Fibroblast of skin of right quadriceps (primary cell): ENCODE results near the gene AOPEP.

Experiments
- DNase-seq: peaks from one replicate; pipeline ENCODE4 v3.0.0-alpha.2; 2013

Gene AOPEP

GRCh38 chr9:94853887-94854286, 127.4 kb downstream of the AOPEP start:
- no peak for DNase-seq

GRCh38 chr9:94855903-94856302, 129.4 kb downstream of the AOPEP start:
- DNase-seq, result no peak

- no peak for DNase-seq
These were observed 131.3 kb downstream of the AOPEP start for GRCh38 chr9:94857791-94858190.

- DNase-seq, result no peak
These were observed 132.7 kb downstream of the AOPEP start for GRCh38 chr9:94859226-94859625.

GRCh38 chr9:94859891-94860290, 133.4 kb downstream of the AOPEP start:
- DNase-seq, result no peak

- peak; percentile 82 for DNase-seq
These were observed 134.4 kb downstream of the AOPEP start for GRCh38 chr9:94860678-94861588.

GRCh38 chr9:94861589-94862272, 135.2 kb downstream of the AOPEP start:
- DNase-seq, result peak; percentile 57

- DNase-seq, result no peak
These were observed 137.7 kb downstream of the AOPEP start for GRCh38 chr9:94864196-94864595.

GRCh38 chr9:94864862-94865509, 138.5 kb downstream of the AOPEP start:
- no peak for DNase-seq

- peak; percentile 66 for DNase-seq
These were observed 139.3 kb downstream of the AOPEP start for GRCh38 chr9:94865582-94866452.

GRCh38 chr9:94866770-94867169, 140.3 kb downstream of the AOPEP start:
- DNase-seq, result no peak

- DNase-seq, result peak; percentile 44
These were observed 140.9 kb downstream of the AOPEP start for GRCh38 chr9:94867281-94867841.

- peak; percentile 93 for DNase-seq
These were observed 141.4 kb downstream of the AOPEP start for GRCh38 chr9:94867842-94868312.

- DNase-seq, result no peak
These were observed 142.0 kb downstream of the AOPEP start for GRCh38 chr9:94868464-94868863.

- no peak for DNase-seq
These were observed 142.9 kb downstream of the AOPEP start for GRCh38 chr9:94869415-94869843.

GRCh38 chr9:94870465-94870792, 143.9 kb downstream of the AOPEP start:
- no peak for DNase-seq

GRCh38 chr9:94870793-94871558, 144.5 kb downstream of the AOPEP start:
- peak; percentile 73 for DNase-seq

GRCh38 chr9:94872083-94872833, 145.8 kb downstream of the AOPEP start:
- no peak for DNase-seq

GRCh38 chr9:94872891-94873511, 146.5 kb downstream of the AOPEP start:
- DNase-seq, result no peak

GRCh38 chr9:94874316-94874715, 147.8 kb downstream of the AOPEP start:
- peak; percentile 83 for DNase-seq
